Measurements from ENCODE around the gene LRP1B.

Gene LRP1B

GRCh38 chr2:141942006-141942789 lies 188.6 kb downstream of the LRP1B start:
- no peak for DNase-seq

GRCh38 chr2:141941210-141941714 lies 189.6 kb downstream of the LRP1B start:
- no peak for DNase-seq

GRCh38 chr2:141940709-141941108 lies 190.1 kb downstream of the LRP1B start:
- DNase-seq = no peak

- no peak for DNase-seq
Measured at GRCh38 chr2:141933226-141933625, 197.6 kb downstream of the LRP1B start.

- no peak for DNase-seq
Measured at GRCh38 chr2:141932261-141932660, 198.6 kb downstream of the LRP1B start.

GRCh38 chr2:141931797-141932196 lies 199.0 kb downstream of the LRP1B start:
- no peak for DNase-seq

- DNase-seq = no peak
Measured at GRCh38 chr2:141930803-141931202, 200.0 kb downstream of the LRP1B start.

GRCh38 chr2:141929331-141930252 lies 201.2 kb downstream of the LRP1B start:
- DNase-seq = no peak

- DNase-seq = no peak
Measured at GRCh38 chr2:141928476-141928875, 202.3 kb downstream of the LRP1B start.

- no peak for DNase-seq
Measured at GRCh38 chr2:141927536-141927935, 203.3 kb downstream of the LRP1B start.

GRCh38 chr2:141925511-141925910 lies 205.3 kb downstream of the LRP1B start:
- no peak for DNase-seq

GRCh38 chr2:141923657-141924056 lies 207.2 kb downstream of the LRP1B start:
- DNase-seq = no peak

GRCh38 chr2:141911485-141912066 lies 219.2 kb downstream of the LRP1B start:
- DNase-seq = peak; percentile 1

GRCh38 chr2:141906678-141907077 lies 224.1 kb downstream of the LRP1B start:
- no peak for DNase-seq

GRCh38 chr2:141900826-141901225 lies 230.0 kb downstream of the LRP1B start:
- DNase-seq = no peak

GRCh38 chr2:141899740-141900139 lies 231.1 kb downstream of the LRP1B start:
- DNase-seq = no peak

- no peak for DNase-seq
Measured at GRCh38 chr2:141889788-141890187, 241.0 kb downstream of the LRP1B start.

GRCh38 chr2:141888987-141889555 lies 241.7 kb downstream of the LRP1B start:
- DNase-seq = no peak

- DNase-seq = no peak
Measured at GRCh38 chr2:141887363-141887762, 243.5 kb downstream of the LRP1B start.

GRCh38 chr2:141878016-141878415 lies 252.8 kb downstream of the LRP1B start:
- no peak for DNase-seq

GRCh38 chr2:141871913-141872634 lies 258.7 kb downstream of the LRP1B start:
- DNase-seq = no peak

- DNase-seq = no peak
Measured at GRCh38 chr2:141869572-141869971, 261.2 kb downstream of the LRP1B start.

All from NCI-H2107 (cell line).